HepG2 (cell line): ENCODE measurements around the gene PRKCE. TPM values are rescaled to one million over a fixed set of nuclear protein-coding genes. Genes with fewer than 3 reads are reported as not detected.

Experiments
- ATAC-seq: fragments of 200-7000 bp; cut with Tn5 transposase; 3 replicates; pipeline ENCODE4 v1.9.1; 2020; ENCODE audit warnings: mild to moderate bottlenecking, moderate library complexity
- BruUV-seq: library from RNA; stranded (reverse); fragments of 400-500 nt; replicated peaks from 2 replicates; lab custom pipeline; 2021; lab: Mats Ljungman, UMichigan
- CTCF ChIA-PET: fragments of 300-600 bp; formaldehyde crosslinking; extraction: SDS; loops from one replicate; lab custom pipeline; 2021; ENCODE audit warnings: low total read pairs, inconsistent platforms, low intra/inter-chr PET ratio; lab: Yijun Ruan, JAX
- POLR2A ChIA-PET: fragments of 350-600 bp; sonication (Branson Sonifier 250); formaldehyde crosslinking; loops from one replicate; lab custom pipeline; 2020; ENCODE audit warnings: antibody characterized with exemption, inconsistent platforms; lab: Yijun Ruan, JAX
- DNase-seq: peaks from one replicate; pipeline ENCODE4 v3.0.0-alpha.2; 2015; ENCODE audit warnings: low spot score
- FAIRE-seq: peaks from 3 replicates; lab custom pipeline; 2011; peaks lifted over from hg19 to GRCh38; lab: Jason Lieb, UNC
- H2AFZ ChIP-seq: one replicate; pipeline ENCODE4 v1.6.1; 2011; ENCODE audit warnings: low read length, inconsistent platforms
- H3K27ac ChIP-seq: fragments of 300-600 bp; 3 replicates; pipeline ENCODE4 v1.8.0; 2011; ENCODE audit warnings: mixed run types, mild to moderate bottlenecking, mixed read lengths, low read length, inconsistent platforms; ENCODE audit not compliant: insufficient read depth; ENCODE audit errors: extremely low read length
- H3K27me3 ChIP-seq, 2 experiments: fragments of 200-600 bp in 1 of 2; 2 replicates in 1 of 2; 3 replicates in 1 of 2; pipeline versions ENCODE4 v1.6.0 to v1.8.0; 2011; ENCODE audit warnings: low read length in 2 of 2, mild to moderate bottlenecking in 2 of 2, moderate library complexity in 2 of 2, inconsistent platforms in 1 of 2; ENCODE audit not compliant: insufficient read depth in 2 of 2, control insufficient read depth in 1 of 2
- H3K36me3 ChIP-seq, 2 experiments: fragments of 200-600 bp in 1 of 2; replicated peaks in 1 of 2; 2 replicates in 1 of 2; 3 replicates in 1 of 2; pipeline versions ENCODE4 v1.5.1 to v1.8.0; 2011; ENCODE audit warnings: low read length in 2 of 2, inconsistent platforms in 1 of 2; ENCODE audit not compliant: insufficient read depth in 2 of 2, control insufficient read depth in 1 of 2
- H3K4me1 ChIP-seq: 2 replicates; pipeline ENCODE4 v1.5.1; 2012; ENCODE audit warnings: low read length, inconsistent platforms; ENCODE audit not compliant: insufficient read depth
- H3K4me2 ChIP-seq: 2 replicates; pipeline ENCODE4 v1.6.0; 2011; ENCODE audit warnings: low read depth, low read length, inconsistent platforms
- H3K4me3 ChIP-seq, 3 experiments: fragments of 200-600 bp in 1 of 3; sonication (generic), shearing (Covaris generic) in 1 of 3; replicated peaks in 1 of 3; 2 replicates each; pipeline ENCODE4 v1.5.1; 2011 to 2016; ENCODE audit warnings: low read length in 3 of 3, inconsistent platforms in 2 of 3, low read depth in 2 of 3, mild to moderate bottlenecking in 2 of 3, control low read depth in 1 of 3, mixed read lengths in 1 of 3; ENCODE audit not compliant: insufficient read depth in 1 of 3
- H3K79me2 ChIP-seq: one replicate; pipeline ENCODE4 v1.6.1; 2011; ENCODE audit warnings: low read length, inconsistent platforms; ENCODE audit not compliant: insufficient read depth
- H3K9ac ChIP-seq: 2 replicates; pipeline ENCODE4 v1.6.0; 2011; ENCODE audit warnings: mild to moderate bottlenecking, low read depth, low read length, inconsistent platforms; ENCODE audit not compliant: insufficient read depth
- H3K9me3 ChIP-seq: 2 replicates; pipeline ENCODE4 v1.5.1; 2012; ENCODE audit warnings: mild to moderate bottlenecking, low read length
- H4K20me1 ChIP-seq: 2 replicates; pipeline ENCODE4 v1.6.0; 2011; ENCODE audit warnings: inconsistent platforms, mild to moderate bottlenecking, low read length, moderate library complexity; ENCODE audit not compliant: insufficient read depth
- CHD2 ChIP-seq: IDR thresholded peaks from 2 replicates; pipeline ENCODE4 v1.6.1; 2011; ENCODE audit warnings: low read depth, low read length, improper control_type of control experiment
- DPF2 ChIP-seq: sonication (generic); formaldehyde crosslinking; IDR thresholded peaks from 2 replicates; pipeline ENCODE4 v1.4.0; 2020; ENCODE audit warnings: mild to moderate bottlenecking, low read depth, missing genetic modification reagents, borderline replicate concordance
- HNF1A ChIP-seq, 2 experiments: sonication (generic) in 1 of 2; formaldehyde crosslinking in 1 of 2; IDR thresholded peaks; 2 replicates each; pipeline versions ENCODE4 v1.4.0 to v1.6.1; 2016 to 2020; ENCODE audit warnings: borderline replicate concordance in 1 of 2, low read depth in 1 of 2, mild to moderate bottlenecking in 1 of 2, missing genetic modification reagents in 1 of 2
- KDM4B ChIP-seq: sonication (generic); formaldehyde crosslinking; IDR thresholded peaks from 2 replicates; pipeline ENCODE4 v1.4.0; 2020; ENCODE audit warnings: missing genetic modification reagents
- NR2F6 ChIP-seq, 2 experiments: IDR thresholded peaks; 2 replicates each; pipeline ENCODE4 v1.6.1; 2016; ENCODE audit warnings: antibody characterized with exemption in 1 of 2, mild to moderate bottlenecking in 1 of 2
- SALL1 ChIP-seq: sonication (generic); formaldehyde crosslinking; IDR thresholded peaks from 2 replicates; pipeline ENCODE4 v1.8.0; 2022; ENCODE audit warnings: mild to moderate bottlenecking, missing genetic modification reagents
- ZKSCAN8 ChIP-seq: IDR thresholded peaks from 2 replicates; pipeline ENCODE4 v1.6.1; 2016; ENCODE audit warnings: borderline replicate concordance, missing genetic modification reagents, missing compliant biosample characterization
- ZNF101 ChIP-seq: sonication (generic); formaldehyde crosslinking; IDR thresholded peaks from 2 replicates; pipeline ENCODE4 v1.4.0; 2020; ENCODE audit warnings: mild to moderate bottlenecking, low read depth, missing genetic modification reagents, borderline replicate concordance
- ZNF589 ChIP-seq: sonication (generic); formaldehyde crosslinking; conservative IDR thresholded peaks from 2 replicates; pipeline ENCODE4 v1.8.0; 2022; ENCODE audit warnings: mild to moderate bottlenecking, moderate library complexity, missing genetic modification reagents
- ZNF674 ChIP-seq: sonication (generic); formaldehyde crosslinking; IDR thresholded peaks from 2 replicates; pipeline ENCODE4 v1.5.0; 2020; ENCODE audit warnings: low read depth, mild to moderate bottlenecking, missing genetic modification reagents
- ZNF83 ChIP-seq: sonication (generic); formaldehyde crosslinking; IDR thresholded peaks from 2 replicates; pipeline ENCODE4 v1.4.0; 2020; ENCODE audit warnings: missing genetic modification reagents, mild to moderate bottlenecking, borderline replicate concordance
- WGBS: methylation state at CpG from one replicate; pipeline ENCODE4 v1.1.6; 2017; ENCODE audit warnings: low lambda C conversion rate; 5-methylcytosine and 5-hydroxymethylcytosine counted together
- in situ Hi-C: cut with HindIII; loops from 2 replicates; pipeline ENCODE4 v1.10.0; 2017; ENCODE audit warnings: low pct_unique_long_range_greater_than_20kb; ENCODE audit not compliant: extremely low pct_ligation_motif_present
- intact Hi-C: fragments of 100-400 bp; cut with micrococcal nuclease; formaldehyde crosslinking; loops from one replicate; pipeline ENCODE4 v1.10.0; 2022; ENCODE audit not compliant: unreplicated experiment
- polyA plus RNA-seq, 8 experiments: library from polyadenylated mRNA; depleted of rRNA in 3 of 8; stranded (reverse) in 7 of 8; unstranded in 1 of 8; fragments of >200 nt; fragmentation: Illumina TruSeq in 4 of 8; extraction: Trizol in 4 of 8; gene quantifications; 2 replicates each; pipeline versions ENCODE4 v1.2.1 to v1.2.3, GENCODE V29; 2011 to 2016; ENCODE audit warnings: low read depth in 4 of 8, missing spikeins in 1 of 8, mixed read lengths in 1 of 8; ENCODE audit not compliant: insufficient read depth in 1 of 8
- total RNA-seq, 5 experiments: library from RNA; depleted of rRNA; stranded (reverse); fragments of >200 nt; fragmentation: Illumina TruSeq; extraction: Trizol; gene quantifications; 2 replicates each; pipeline ENCODE4 v1.2.3, GENCODE V29; 2016; ENCODE audit warnings: low read depth in 1 of 5
- TF ChIP-seq, protein P1 (sequence below), 2 experiments: fragments of 450-650 bp in 1 of 2; sonication (generic) in 1 of 2; formaldehyde crosslinking; IDR thresholded peaks; 2 replicates each; pipeline versions ENCODE4 v1.5.0 to v1.8.0; 2020 to 2022; ENCODE audit warnings: mild to moderate bottlenecking in 1 of 2, missing genetic modification reagents in 1 of 2
- TF ChIP-seq, protein P2 (sequence below): sonication (generic); formaldehyde crosslinking; IDR thresholded peaks from 2 replicates; pipeline ENCODE4 v1.5.1; 2020; ENCODE audit warnings: mild to moderate bottlenecking, moderate library complexity, missing genetic modification reagents

Gene PRKCE
- total and polyA plus RNA-seq, 2 of the 13 experiments (the other 11 are each of a cell fraction or from before 2014, with no cell fraction given), result 1.0 to 3.9 TPM

- POLR2A ChIA-PET, result no interaction called here
These were observed 326.9 kb downstream of the PRKCE start for GRCh38 chr2:45978302-45978859.

More at GRCh38 chr2:45978302-45978859, 326.9 kb downstream of the PRKCE start:
- FAIRE-seq (no peak), DNase-seq (no peak), ATAC-seq (no peak; the same call in 2 of the 3 replicates)
- no peaks in the 10 kb centered on the region for H3K79me2 ChIP-seq
- TF ChIP-seq DPF2 (CRISPR knock-in tag) (no peak), ZKSCAN8 (CRISPR knock-in tag) (no peak), ZNF674 (CRISPR knock-in tag) (no peak), ZNF589 (no peak), ZNF83 (CRISPR knock-in tag) (no peak), CHD2 (no peak), SALL1 (no peak), HNF1A (IDR thresholded peaks at IDR 0.05; ENCODE audit: low read depth) (no peak), HNF1A (CRISPR knock-in tag; IDR thresholded peaks at IDR 0.05; ENCODE audit: borderline replicate concordance) (no peak), NR2F6 (IDR thresholded peaks at IDR 0.05) (no peak), NR2F6 (CRISPR knock-in tag; IDR thresholded peaks at IDR 0.05) (no peak), ZNF101 (CRISPR knock-in tag) (no peak), KDM4B (no peak)
- TF ChIP-seq, protein P1, sequence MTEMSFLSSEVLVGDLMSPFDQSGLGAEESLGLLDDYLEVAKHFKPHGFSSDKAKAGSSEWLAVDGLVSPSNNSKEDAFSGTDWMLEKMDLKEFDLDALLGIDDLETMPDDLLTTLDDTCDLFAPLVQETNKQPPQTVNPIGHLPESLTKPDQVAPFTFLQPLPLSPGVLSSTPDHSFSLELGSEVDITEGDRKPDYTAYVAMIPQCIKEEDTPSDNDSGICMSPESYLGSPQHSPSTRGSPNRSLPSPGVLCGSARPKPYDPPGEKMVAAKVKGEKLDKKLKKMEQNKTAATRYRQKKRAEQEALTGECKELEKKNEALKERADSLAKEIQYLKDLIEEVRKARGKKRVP (CRISPR knock-in tag; IDR thresholded peaks at IDR 0.05), result no peak
- TF ChIP-seq, protein P2, sequence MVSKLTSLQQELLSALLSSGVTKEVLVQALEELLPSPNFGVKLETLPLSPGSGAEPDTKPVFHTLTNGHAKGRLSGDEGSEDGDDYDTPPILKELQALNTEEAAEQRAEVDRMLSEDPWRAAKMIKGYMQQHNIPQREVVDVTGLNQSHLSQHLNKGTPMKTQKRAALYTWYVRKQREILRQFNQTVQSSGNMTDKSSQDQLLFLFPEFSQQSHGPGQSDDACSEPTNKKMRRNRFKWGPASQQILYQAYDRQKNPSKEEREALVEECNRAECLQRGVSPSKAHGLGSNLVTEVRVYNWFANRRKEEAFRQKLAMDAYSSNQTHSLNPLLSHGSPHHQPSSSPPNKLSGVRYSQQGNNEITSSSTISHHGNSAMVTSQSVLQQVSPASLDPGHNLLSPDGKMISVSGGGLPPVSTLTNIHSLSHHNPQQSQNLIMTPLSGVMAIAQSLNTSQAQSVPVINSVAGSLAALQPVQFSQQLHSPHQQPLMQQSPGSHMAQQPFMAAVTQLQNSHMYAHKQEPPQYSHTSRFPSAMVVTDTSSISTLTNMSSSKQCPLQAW (CRISPR knock-in tag), result no peak
- H3K9ac ChIP-seq, result no peak overlapping the region
- H3K36me3 ChIP-seq, result no peaks in the 10 kb centered on the region
- H3K4me2 ChIP-seq, result no peak overlapping the region
- H3K27ac ChIP-seq, result no peak overlapping the region
- 0 out of 2 replicates have a peak, but pooled peaks cover 2% of the 10 kb centered on the region for H3K4me1 ChIP-seq
- H3K4me3 ChIP-seq, result no peak overlapping the region
- 52% methylated on average over 4 of the region's 4 CpGs for WGBS
- no peak overlapping the region for H2AFZ ChIP-seq
- no peaks in the 10 kb centered on the region for H4K20me1 ChIP-seq
- no TSS peak for BruUV-seq
- in situ Hi-C loops, result no loop called here
- CTCF ChIA-PET, result no interaction called here
- no peaks in the 10 kb centered on the region for H3K9me3 ChIP-seq
- intact Hi-C loops, result no loop called here
- H3K27me3 ChIP-seq, result no peaks in the 10 kb centered on the region
